NOMO-1 treated with DMSO at 0.1 percent for 48 hours (cell line): ENCODE data around the gene MUC5B.
A peak's percentile ranks its signal among the peaks of the same experiment; 100 is the strongest.

Experiments
- DNase-seq: peaks from one replicate; lab custom pipeline; 2025; ENCODE audit not compliant: unreplicated experiment; lab: John Stamatoyannopoulos, UW

The MUC5B gene

DNA sequence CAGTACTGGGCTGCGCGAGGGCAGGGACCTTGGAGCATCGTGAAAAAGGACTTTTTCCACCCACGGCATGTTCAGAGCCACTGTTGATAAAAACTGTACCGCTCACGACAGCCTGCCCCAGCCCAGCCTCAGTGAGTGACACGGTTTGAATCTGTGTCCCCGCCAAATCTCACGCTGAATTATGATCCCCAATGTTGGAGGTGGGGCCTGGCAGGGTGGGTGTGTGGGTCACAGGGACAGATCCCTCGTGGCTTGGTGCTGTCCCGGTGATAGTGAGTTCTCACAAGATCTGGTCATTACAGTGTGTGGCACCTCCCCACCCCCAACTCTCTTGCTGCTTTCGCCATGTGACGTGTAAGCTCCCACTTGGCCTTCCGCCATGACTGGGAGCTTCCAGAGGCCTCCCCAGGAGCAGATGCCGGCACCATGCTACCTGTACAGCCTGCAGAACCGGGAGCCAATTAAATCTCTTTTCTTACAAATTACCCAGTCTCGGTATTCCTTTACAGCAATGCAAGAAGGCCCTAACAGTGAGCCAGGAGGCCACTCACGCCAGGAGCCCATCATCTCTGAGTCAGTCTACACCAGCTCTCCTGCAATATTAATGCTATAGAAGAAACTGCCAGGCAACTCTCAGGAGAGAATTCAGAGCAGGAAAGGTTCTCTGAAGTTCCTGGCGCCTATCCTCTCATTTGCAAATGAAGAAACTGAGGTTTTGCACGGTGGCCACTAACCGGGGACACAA lies 85.3 kb downstream of the MUC5B start:
- no peak for DNase-seq

DNA sequence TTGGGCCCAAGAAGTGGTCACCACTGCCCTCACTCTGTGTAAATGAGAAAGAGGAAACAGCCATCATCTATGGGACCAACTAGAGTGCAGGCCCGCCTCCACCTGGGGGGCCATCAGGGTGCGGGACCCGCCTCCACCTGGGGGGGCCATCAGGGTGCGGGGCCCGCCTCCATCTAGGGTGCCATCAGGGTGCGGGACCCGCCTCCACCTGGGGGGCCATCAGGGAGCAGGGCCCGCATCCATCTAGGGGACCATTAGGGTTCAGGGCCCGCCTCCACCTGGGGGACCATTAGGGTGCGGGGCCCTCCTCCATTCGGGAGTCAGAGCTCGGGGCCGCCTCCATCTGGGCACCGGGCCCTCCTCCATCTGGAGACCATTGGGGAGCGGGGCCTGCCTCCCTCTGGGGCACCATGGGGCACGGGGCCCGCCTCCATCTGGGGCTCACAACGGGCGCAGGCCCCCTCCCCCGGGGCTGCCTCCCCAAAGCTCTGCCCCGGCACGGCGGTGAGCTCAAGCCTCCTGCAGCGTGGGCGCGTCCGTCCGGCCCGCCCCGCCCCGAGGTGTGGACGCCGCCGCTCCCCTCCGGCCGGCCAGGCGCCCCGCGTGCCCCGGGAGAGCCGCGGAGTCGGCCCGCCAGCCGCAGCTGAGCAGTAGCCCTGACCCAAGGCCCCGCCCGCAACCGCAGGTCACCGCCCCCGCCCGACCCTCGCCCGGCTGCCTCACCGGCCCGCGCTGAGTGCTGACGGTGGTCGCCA lies 86.1 kb downstream of the MUC5B start:
- DNase-seq = peak; percentile 20

DNA sequence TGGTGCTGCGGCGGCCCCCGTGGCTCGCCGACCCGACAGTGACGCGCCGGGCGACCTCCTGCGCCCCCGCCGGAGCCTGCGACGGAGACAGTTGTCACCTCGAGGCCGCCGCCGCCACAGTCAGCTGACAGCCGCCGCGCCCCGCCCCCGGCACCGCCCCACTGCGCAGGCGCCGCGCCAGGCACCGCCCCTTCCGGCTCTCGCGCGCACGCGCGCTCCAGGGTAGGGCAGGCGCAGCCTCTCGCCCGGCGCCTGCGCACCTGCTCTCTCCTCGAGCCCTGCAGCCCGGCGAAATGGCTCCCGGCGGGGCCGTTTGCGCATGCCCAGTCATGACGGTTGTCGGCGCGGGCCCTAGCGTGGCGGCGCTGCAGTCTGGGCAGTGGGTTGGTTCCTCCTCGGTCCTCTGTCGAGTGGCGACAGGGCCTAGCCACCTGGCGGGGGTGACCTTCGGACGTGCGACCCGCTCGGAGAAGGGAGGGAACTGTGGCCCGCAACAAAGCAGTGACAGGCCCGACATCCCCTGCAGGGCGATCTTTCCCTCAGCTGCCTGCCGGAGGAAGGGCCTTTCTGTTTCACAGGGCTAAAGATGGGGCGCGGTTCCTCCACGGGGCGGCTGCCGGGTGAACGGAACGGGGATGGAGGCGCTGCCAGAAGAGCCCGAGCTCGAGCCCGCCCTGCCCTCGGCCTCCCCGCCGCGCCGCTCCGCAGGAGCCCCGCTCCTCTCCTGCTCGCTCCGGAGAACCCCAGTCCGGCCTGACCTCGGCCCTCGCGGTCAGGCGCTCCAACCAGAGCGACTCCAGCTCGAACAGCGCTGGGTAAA lies 86.8 kb downstream of the MUC5B start, which contains the start of gene TOLLIP:
TOLLIP (minus strand) TSS at position 135 of the 820 bp plus-strand sequence; CDS start at position 1, 134 bp downstream.
- peak; percentile 89 for DNase-seq

DNA sequence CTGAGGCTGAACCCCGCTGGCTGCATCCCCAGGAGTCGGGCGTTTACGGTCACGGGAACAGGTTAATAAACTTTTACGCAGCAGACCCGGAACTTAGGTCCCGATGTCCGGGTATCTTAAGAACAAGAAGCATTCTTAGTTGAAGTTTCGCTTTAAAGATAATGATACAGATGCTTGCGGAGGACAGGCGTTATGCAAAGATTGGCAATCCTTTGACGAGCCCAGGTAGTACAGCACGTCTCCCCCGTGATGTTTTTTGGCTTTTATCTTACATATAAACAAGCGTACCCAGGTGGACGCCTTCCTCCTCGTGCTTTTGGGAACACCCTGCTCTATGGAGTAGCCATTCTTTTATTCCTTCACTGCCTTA lies 87.4 kb downstream of the MUC5B start:
- peak; percentile 36 for DNase-seq

DNA sequence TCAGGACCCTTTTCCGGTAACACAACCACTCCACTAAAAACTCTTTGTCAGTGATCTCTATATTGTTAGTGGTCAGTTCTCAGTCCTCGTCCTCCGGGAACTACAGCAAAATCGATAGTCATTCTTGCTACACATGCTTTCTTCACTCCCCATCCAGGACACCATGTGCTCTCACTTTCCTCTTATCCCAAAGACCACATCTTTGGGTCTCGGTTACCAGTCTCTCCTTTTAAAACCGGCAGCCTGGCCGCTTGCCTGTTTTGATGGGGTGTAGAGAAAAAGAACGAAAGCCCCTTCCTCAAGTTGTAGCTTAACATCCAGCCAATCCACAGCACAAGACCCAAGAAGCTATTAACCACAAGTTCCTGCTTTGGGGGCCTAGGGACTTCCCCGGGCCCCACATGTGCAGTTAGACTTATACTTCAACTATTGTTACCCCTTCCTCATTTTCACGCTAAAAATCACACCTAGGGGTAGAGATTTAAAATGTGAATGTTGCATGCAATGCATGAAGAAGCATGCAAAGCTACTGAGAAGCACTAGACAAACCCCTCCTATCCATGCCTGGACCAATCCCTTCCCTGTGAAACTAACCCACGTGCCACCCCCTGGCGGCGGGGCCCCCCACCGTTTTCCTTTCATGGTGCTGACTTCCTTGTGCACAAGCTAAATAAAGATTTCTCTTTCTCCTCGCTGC lies 88.1 kb downstream of the MUC5B start:
- peak; percentile 93 for DNase-seq
